GM12801 (cell line): ENCODE results near the gene ACAN.

ENCODE experiments used
- TF ChIP-seq, protein P1 (sequence below): IDR thresholded peaks from one replicate; pipeline ENCODE4 v1.5.1; 2011; ENCODE audit warnings: control low read depth; ENCODE audit not compliant: insufficient read length; ENCODE audit errors: extremely low read depth

ACAN gene

GRCh38 chr15:88866295-88866881 lies 63.2 kb downstream of the ACAN start:
- TF ChIP-seq, protein P1, sequence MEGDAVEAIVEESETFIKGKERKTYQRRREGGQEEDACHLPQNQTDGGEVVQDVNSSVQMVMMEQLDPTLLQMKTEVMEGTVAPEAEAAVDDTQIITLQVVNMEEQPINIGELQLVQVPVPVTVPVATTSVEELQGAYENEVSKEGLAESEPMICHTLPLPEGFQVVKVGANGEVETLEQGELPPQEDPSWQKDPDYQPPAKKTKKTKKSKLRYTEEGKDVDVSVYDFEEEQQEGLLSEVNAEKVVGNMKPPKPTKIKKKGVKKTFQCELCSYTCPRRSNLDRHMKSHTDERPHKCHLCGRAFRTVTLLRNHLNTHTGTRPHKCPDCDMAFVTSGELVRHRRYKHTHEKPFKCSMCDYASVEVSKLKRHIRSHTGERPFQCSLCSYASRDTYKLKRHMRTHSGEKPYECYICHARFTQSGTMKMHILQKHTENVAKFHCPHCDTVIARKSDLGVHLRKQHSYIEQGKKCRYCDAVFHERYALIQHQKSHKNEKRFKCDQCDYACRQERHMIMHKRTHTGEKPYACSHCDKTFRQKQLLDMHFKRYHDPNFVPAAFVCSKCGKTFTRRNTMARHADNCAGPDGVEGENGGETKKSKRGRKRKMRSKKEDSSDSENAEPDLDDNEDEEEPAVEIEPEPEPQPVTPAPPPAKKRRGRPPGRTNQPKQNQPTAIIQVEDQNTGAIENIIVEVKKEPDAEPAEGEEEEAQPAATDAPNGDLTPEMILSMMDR: no peak

DNA sequence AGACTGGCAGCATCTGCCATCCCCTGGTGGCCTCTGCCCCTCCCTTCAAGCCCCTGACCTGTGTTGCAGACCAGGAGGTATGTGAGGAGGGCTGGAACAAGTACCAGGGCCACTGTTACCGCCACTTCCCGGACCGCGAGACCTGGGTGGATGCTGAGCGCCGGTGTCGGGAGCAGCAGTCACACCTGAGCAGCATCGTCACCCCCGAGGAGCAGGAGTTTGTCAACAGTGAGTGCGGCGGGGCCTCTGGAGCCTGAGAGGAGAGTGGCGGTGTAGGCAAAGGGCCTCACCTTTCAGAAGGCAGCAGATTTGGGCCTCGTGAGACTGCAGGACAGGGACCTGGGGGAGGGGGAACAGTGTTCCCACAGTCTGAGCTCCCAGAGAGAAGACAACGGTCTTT lies 68.1 kb downstream of the ACAN start:
- TF ChIP-seq, protein P1: no peak

DNA sequence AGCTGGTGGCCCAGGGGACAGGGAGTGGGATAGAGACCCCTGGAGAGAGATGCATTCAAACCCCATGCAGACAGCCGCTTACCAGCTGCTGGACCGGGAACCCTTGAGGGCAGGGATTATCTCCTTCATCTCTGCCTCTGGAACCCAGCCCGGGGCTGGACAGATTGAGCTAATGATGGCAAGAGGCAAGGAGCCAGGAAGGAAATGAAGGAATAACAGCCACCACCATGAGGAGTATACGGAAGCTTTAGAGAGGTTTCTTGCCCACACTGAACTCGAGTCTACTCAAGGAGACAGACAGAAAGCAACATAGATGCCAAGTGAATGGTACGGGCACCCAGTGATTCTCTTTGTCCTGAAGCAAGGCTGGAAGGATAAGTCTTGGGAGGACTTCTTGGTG lies 68.9 kb downstream of the ACAN start:
- TF ChIP-seq, protein P1: no peak

DNA sequence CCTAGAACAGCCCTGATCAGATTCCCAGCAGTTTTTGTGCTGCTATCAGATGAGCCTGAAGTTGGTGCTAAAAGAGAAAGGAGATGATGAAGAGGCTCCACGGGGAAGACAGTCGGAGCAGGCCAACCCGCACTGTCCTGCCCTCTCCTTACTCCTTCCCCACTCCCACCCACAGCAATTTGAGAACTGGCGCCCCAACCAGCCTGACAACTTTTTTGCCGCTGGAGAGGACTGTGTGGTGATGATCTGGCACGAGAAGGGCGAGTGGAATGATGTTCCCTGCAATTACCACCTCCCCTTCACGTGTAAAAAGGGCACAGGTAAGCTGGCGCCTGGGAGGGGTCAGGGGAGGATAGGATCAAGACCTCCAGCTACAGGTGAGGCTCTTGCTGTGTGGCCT lies 69.5 kb downstream of the ACAN start:
- TF ChIP-seq, protein P1: no peak

DNA sequence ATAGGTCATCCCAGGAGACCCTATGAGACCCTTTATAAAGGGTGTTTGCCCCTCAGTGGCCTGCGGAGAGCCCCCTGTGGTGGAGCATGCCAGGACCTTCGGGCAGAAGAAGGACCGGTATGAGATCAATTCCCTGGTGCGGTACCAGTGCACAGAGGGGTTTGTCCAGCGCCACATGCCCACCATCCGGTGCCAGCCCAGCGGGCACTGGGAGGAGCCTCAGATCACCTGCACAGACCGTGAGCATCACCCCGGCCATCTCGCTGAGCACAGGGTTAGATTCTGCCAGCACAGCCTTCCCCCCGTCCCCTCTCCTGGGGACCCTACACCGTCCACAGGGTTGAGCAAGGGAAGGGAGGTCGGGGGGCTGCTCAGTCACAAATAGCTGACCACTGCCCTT lies 70.5 kb downstream of the ACAN start:
- TF ChIP-seq, protein P1: no peak

DNA sequence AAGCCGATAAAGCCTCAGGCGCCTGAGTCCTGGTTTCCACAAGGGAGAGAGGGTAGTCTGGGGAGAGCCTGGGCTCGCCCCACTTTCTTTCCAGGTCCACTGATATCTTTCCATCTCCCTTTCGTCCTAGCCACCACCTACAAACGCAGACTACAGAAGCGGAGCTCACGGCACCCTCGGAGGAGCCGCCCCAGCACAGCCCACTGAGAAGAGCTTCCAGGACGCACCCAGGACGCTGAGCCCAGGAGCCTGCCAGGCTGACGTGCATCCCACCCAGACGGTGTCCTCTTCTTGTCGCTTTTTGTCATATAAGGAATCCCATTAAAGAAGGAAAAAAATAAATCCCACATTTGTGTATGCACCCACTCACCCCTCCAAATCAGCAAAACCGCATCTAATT lies 71.0 kb downstream of the ACAN start:
- TF ChIP-seq, protein P1: no peak

- TF ChIP-seq, protein P1: no peak
These were observed 71.4 kb downstream of the ACAN start for GRCh38 chr15:88874684-88875083.
